K562 (cell line): ENCODE measurements around the gene CHD2. TPM values are rescaled to one million over a fixed set of nuclear protein-coding genes. Genes with fewer than 3 reads are reported as not detected.

Experiments
- ATAC-seq: fragments of 200-7000 bp; cut with Tn5 transposase; 3 replicates; pipeline ENCODE4 v1.9.1; 2020; ENCODE audit warnings: moderate library complexity
- BruUV-seq: library from RNA; stranded (reverse); fragments of 400-500 nt; replicated peaks from 2 replicates; lab custom pipeline; 2021; lab: Mats Ljungman, UMichigan
- CTCF ChIA-PET: fragments of 300-600 bp; formaldehyde crosslinking; extraction: SDS; loops from one replicate; lab custom pipeline; 2021; ENCODE audit warnings: low intra/inter-chr PET ratio; lab: Yijun Ruan, JAX
- POLR2A ChIA-PET: fragments of 300-600, 350-650 bp; sonication (Branson Sonifier 250); formaldehyde crosslinking; extraction: SDS; loops from one replicate; lab custom pipeline; 2021; ENCODE audit warnings: antibody characterized with exemption, inconsistent platforms; lab: Yijun Ruan, JAX
- DNase-seq, 4 experiments: peaks; one replicate each; pipeline versions ENCODE4 v3.0.0 to v3.0.0-alpha.2; 2011 to 2018; ENCODE audit warnings: low spot score in 3 of 4, mixed read lengths in 3 of 4; ENCODE audit errors: extremely low read depth in 1 of 4
- FAIRE-seq: peaks from 2 replicates; lab custom pipeline; 2011; peaks lifted over from hg19 to GRCh38; lab: Jason Lieb, UNC
- H2AFZ ChIP-seq: 2 replicates; pipeline ENCODE4 v1.6.0; 2011; ENCODE audit warnings: low read depth, low read length, control low read depth, inconsistent platforms
- H3K27ac ChIP-seq: fragments of 200-600 bp; 3 replicates; pipeline ENCODE4 v1.8.0; 2011; ENCODE audit warnings: low read depth, mild to moderate bottlenecking, control low read depth, inconsistent platforms, low read length, moderate library complexity, mixed read lengths; ENCODE audit errors: extremely low read depth
- H3K27me3 ChIP-seq, 2 experiments: fragments of 300-600 bp in 1 of 2; 2 replicates in 1 of 2; 3 replicates in 1 of 2; pipeline versions ENCODE4 v1.6.0 to v1.8.0; 2011; ENCODE audit warnings: inconsistent platforms in 2 of 2, low read length in 2 of 2, mild to moderate bottlenecking in 1 of 2, mixed read lengths in 1 of 2, moderate library complexity in 1 of 2; ENCODE audit not compliant: control insufficient read depth in 2 of 2, insufficient read depth in 2 of 2
- H3K36me3 ChIP-seq: fragments of 300-600 bp; 3 replicates; pipeline ENCODE4 v1.8.0; 2011; ENCODE audit warnings: mild to moderate bottlenecking, low read length, inconsistent platforms; ENCODE audit not compliant: control insufficient read depth, insufficient read depth
- H3K4me1 ChIP-seq, 2 experiments: fragments of 200-600 bp in 1 of 2; replicated peaks in 1 of 2; 2 replicates in 1 of 2; 3 replicates in 1 of 2; pipeline versions ENCODE4 v1.5.1 to v1.8.0; 2011; ENCODE audit warnings: inconsistent platforms in 2 of 2, low read length in 2 of 2, mild to moderate bottlenecking in 1 of 2, mixed read lengths in 1 of 2, moderate library complexity in 1 of 2; ENCODE audit not compliant: control insufficient read depth in 2 of 2, insufficient read depth in 2 of 2
- H3K4me2 ChIP-seq: 2 replicates; pipeline ENCODE4 v1.6.1; 2011; ENCODE audit warnings: low read length, control low read depth, inconsistent platforms, mixed read lengths; ENCODE audit not compliant: insufficient read depth
- H3K4me3 ChIP-seq: fragments of 200-600 bp; sonication (generic), shearing (Covaris generic); 2 replicates; pipeline ENCODE4 v1.5.1; 2016; ENCODE audit warnings: control low read depth, inconsistent platforms
- H3K79me2 ChIP-seq: fragments of 200-600 bp; 3 replicates; pipeline ENCODE4 v1.8.0; 2011; ENCODE audit warnings: low read length, inconsistent platforms; ENCODE audit not compliant: control insufficient read depth, insufficient read depth
- H3K9ac ChIP-seq, 2 experiments: 2 replicates each; pipeline versions ENCODE4 v1.6.0 to v1.6.1; 2011; ENCODE audit warnings: low read depth in 2 of 2, low read length in 2 of 2, control low read depth in 1 of 2, inconsistent platforms in 1 of 2, mild to moderate bottlenecking in 1 of 2, mixed read lengths in 1 of 2; ENCODE audit not compliant: insufficient read depth in 1 of 2
- H3K9me1 ChIP-seq: one replicate; pipeline ENCODE4 v1.6.0; 2011; ENCODE audit warnings: inconsistent platforms, mild to moderate bottlenecking, low read length, moderate library complexity; ENCODE audit not compliant: control insufficient read depth, insufficient read depth
- H3K9me3 ChIP-seq: replicated peaks from 2 replicates; pipeline ENCODE4 v1.5.1; 2011; ENCODE audit warnings: low read depth, low read length, inconsistent platforms; ENCODE audit not compliant: control insufficient read depth, insufficient read depth
- H4K20me1 ChIP-seq: replicated peaks from 2 replicates; pipeline ENCODE4 v1.6.1; 2011; ENCODE audit warnings: low read length, inconsistent platforms, mixed read lengths; ENCODE audit not compliant: control insufficient read depth, insufficient read depth
- CEBPZ ChIP-seq: fragments of 150-350 bp; IDR thresholded peaks from 2 replicates; pipeline ENCODE4 v1.6.1; 2014; ENCODE audit warnings: low read depth, mild to moderate bottlenecking, low read length, borderline replicate concordance
- CTCF ChIP-seq, 3 experiments: IDR thresholded peaks in 2 of 3; conservative IDR thresholded peaks in 1 of 3; 2 replicates each; pipeline ENCODE4 v1.5.1; 2011 to 2012; ENCODE audit warnings: low read length in 3 of 3, mild to moderate bottlenecking in 3 of 3, control low read depth in 2 of 3, improper control_type of control experiment in 1 of 3, inconsistent platforms in 1 of 3, low read depth in 1 of 3, mixed read lengths in 1 of 3, moderate library complexity in 1 of 3; ENCODE audit not compliant: insufficient read depth in 2 of 3
- FUS ChIP-seq: fragments of 200-400 bp; formaldehyde crosslinking; optimal IDR thresholded peaks from 2 replicates; pipeline ENCODE3; 2017; ENCODE audit warnings: low read depth, low read length
- HLTF ChIP-seq: fragments of 450-650 bp; IDR thresholded peaks from 2 replicates; pipeline ENCODE4 v1.6.1; 2016
- NELFE ChIP-seq: IDR thresholded peaks from 2 replicates; pipeline ENCODE4 v1.6.1; 2011; ENCODE audit warnings: mild to moderate bottlenecking; ENCODE audit not compliant: insufficient read depth, insufficient read length
- SFPQ ChIP-seq: fragments of 200-400 bp; formaldehyde crosslinking; IDR thresholded peaks from 2 replicates; pipeline ENCODE4 v1.6.1; 2017; ENCODE audit warnings: mild to moderate bottlenecking, low read depth, low read length, moderate library complexity
- TGIF2 ChIP-seq: sonication (generic); formaldehyde crosslinking; IDR thresholded peaks from 2 replicates; pipeline ENCODE4 v1.8.1; 2022; ENCODE audit warnings: mild to moderate bottlenecking, missing genetic modification reagents, moderate library complexity
- ZFP1 ChIP-seq: fragments of 450-650 bp; formaldehyde crosslinking; IDR thresholded peaks from 2 replicates; pipeline ENCODE4 v1.4.0; 2020; ENCODE audit warnings: mild to moderate bottlenecking, mixed read lengths
- ZNF354B ChIP-seq: fragments of 250-450 bp; sonication (Bioruptor Pico); IDR thresholded peaks from 2 replicates; pipeline ENCODE4 v1.4.0; 2020
- ZNF778 ChIP-seq: fragments of 450-650 bp; formaldehyde crosslinking; IDR thresholded peaks from 2 replicates; pipeline ENCODE4 v1.4.0; 2020; ENCODE audit warnings: mild to moderate bottlenecking, moderate library complexity
- WGBS: fragments of 100-300 bp; shearing (Covaris generic); methylation state at CpG from one replicate; pipeline ENCODE4 v1.1.6; 2016; ENCODE audit warnings: low coverage, mixed read lengths; ENCODE audit not compliant: insufficient coverage; ENCODE audit errors: missing lambda C conversion rate; 5-methylcytosine and 5-hydroxymethylcytosine counted together
- in situ Hi-C: fragments of 300-500 bp; cut with MboI; formaldehyde crosslinking; loops from 4 replicates; pipeline ENCODE4 v1.15.0; 2018; ENCODE audit warnings: inconsistent platforms, mixed read lengths
- intact Hi-C: fragments of 100-400 bp; cut with micrococcal nuclease; formaldehyde crosslinking; loops from 2 replicates; pipeline ENCODE4 v1.14.2; 2022
- polyA plus RNA-seq, 8 experiments: library from polyadenylated mRNA; depleted of rRNA in 4 of 8; stranded (reverse) in 5 of 8; unstranded in 3 of 8; fragments of >200 nt; fragmentation: Nextera tagmentation in 2 of 8; fragmentation: Illumina TruSeq in 1 of 8; extraction: Ambion mirVana in 2 of 8; extraction: Trizol in 1 of 8; gene quantifications; 2 replicates each; pipeline versions ENCODE4 v1.2.1 to v1.2.3, GENCODE V29; 2011 to 2014; ENCODE audit warnings: inconsistent platforms in 1 of 8, missing spikeins in 1 of 8
- total RNA-seq, 7 experiments: library from RNA; depleted of rRNA in 6 of 7; stranded (reverse); fragments of >200 nt in 6 of 7; fragmentation: Illumina TruSeq in 2 of 7; extraction: Trizol in 2 of 7; gene quantifications; 2 replicates each; pipeline versions ENCODE4 v1.2.1 to v1.2.3, GENCODE V29; 2011 to 2021; ENCODE audit warnings: low replicate concordance in 1 of 7
- TF ChIP-seq, protein P1 (sequence below): fragments of 250-450 bp; sonication (Bioruptor Pico); IDR thresholded peaks from 2 replicates; pipeline ENCODE4 v1.8.0; 2021; ENCODE audit warnings: mild to moderate bottlenecking, moderate library complexity

Gene CHD2
- total and polyA plus RNA-seq, 9 of the 15 experiments (the other 6 are each of a cell fraction or from before 2014, with no cell fraction given) = 38.9 to 70.8 (median 56.2) TPM

DNA sequence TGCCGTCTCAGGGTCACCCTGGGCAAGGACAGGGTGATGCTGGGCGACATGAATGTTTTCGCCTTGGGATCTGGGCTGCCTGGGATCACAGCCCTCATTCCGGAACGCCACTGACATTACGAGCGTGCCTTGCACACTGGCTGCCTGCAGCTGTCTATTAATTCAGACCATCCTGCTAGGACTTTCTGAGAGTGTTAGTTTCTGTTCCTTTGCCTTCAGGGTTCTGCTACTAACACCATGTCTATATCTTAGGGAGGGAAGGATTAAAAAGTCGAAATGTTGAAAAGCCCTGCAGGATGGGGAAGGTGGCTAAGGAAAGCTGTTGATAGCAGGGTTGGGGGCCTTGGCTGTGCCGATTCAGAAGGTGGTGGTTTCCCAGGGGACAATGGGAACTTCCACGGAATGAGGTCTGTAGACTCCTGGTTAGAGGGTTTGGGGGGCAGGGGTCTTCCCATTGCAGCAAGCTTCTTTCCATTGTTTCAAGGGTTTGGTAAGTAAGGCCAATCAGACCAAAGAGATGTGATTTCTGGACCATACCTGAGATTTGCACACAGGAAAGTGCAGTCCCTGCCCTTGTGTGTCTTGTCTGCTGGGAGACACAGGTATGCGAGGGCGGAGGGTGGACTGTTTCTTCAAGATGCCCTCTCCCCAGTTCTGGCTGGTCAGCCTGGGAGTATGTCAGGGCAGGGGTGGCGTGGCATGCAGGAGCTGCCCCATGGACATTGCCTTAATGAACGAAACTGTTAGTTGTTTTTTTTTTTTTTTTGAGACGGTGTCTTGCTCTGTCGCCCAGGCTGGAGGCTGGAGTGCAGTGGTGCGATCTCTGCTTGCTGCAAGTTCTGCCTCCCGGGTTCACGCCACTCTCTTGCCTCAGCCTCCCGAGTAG, 137.9 kb downstream of the CHD2 start:
- BruUV-seq = no TSS peak
- peaks cover 12 to 38% of the 10 kb centered on the region in 2 experiments for H3K27me3 ChIP-seq
- intact Hi-C loops (loop anchor here (2.0 to 10.0 kb wide), 2 partner anchors 15 to 243 kb away; no protein-coding TSS in a partner anchor), in situ Hi-C loops (loop anchor here (5.0 to 25.0 kb wide), 2 partner anchors 1084 to 1274 kb away; no protein-coding TSS in a partner anchor)
- ATAC-seq = no peak
- H3K9me3 ChIP-seq = no peaks in the 10 kb centered on the region
- H3K27ac ChIP-seq = no peak overlapping the region
- peaks cover 8% of the 10 kb centered on the region; the same call in 1 of the 2 replicates for H4K20me1 ChIP-seq
- 19% methylated on average over 18 of the region's 20 CpGs for WGBS
- H3K4me3 ChIP-seq = no peak overlapping the region
- H3K79me2 ChIP-seq = no peaks in the 10 kb centered on the region
- H3K4me1 ChIP-seq = peaks cover 10 to 21% of the 10 kb centered on the region in 2 experiments; a peak in 4 of 5 replicates
- H2AFZ ChIP-seq = no peak overlapping the region
- no peak overlapping the region for H3K9ac ChIP-seq
- no peak for DNase-seq
- TF ChIP-seq, protein P1, sequence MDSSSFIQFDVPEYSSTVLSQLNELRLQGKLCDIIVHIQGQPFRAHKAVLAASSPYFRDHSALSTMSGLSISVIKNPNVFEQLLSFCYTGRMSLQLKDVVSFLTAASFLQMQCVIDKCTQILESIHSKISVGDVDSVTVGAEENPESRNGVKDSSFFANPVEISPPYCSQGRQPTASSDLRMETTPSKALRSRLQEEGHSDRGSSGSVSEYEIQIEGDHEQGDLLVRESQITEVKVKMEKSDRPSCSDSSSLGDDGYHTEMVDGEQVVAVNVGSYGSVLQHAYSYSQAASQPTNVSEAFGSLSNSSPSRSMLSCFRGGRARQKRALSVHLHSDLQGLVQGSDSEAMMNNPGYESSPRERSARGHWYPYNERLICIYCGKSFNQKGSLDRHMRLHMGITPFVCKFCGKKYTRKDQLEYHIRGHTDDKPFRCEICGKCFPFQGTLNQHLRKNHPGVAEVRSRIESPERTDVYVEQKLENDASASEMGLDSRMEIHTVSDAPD = no peak
- TF ChIP-seq CTCF (IDR thresholded peaks at IDR 0.05 in 2 of 3, conservative IDR thresholded peaks at IDR 0.05 in 1 of 3; ENCODE audit: insufficient read depth in 2 of 3, low read depth in 1 of 3, low read length in 3 of 3) (no peak), NELFE (no peak), TGIF2 (CRISPR knock-in tag) (no peak), SFPQ (no peak), CEBPZ (no peak), ZNF778 (CRISPR knock-in tag) (no peak), ZNF354B (CRISPR knock-in tag) (no peak), FUS (no peak), HLTF (no peak), ZFP1 (CRISPR knock-in tag) (no peak)
- peaks cover 5% of the 10 kb centered on the region for H3K9me1 ChIP-seq
- ChIA-PET CTCF (no interaction called here), POLR2A (interaction anchor here (0.6 to 1.5 kb wide), 5 partner anchors 9 to 304 kb away, joined by 3 to 6 read pairs (median 3); no protein-coding TSS in a partner anchor)
- H3K4me2 ChIP-seq = no peak overlapping the region
- FAIRE-seq = no peak
- no peaks in the 10 kb centered on the region for H3K36me3 ChIP-seq
